Kidney capillary endothelial cell (primary cell): ENCODE results near the gene GADD45G.

ENCODE experiments used
- DNase-seq: peaks from one replicate; pipeline ENCODE4 v3.0.0-alpha.2; 2018; ENCODE audit warnings: low spot score

Gene GADD45G

GRCh38 chr9:89592963-89593726, 11.7 kb upstream of the GADD45G start:
- DNase-seq = no peak

GRCh38 chr9:89593727-89594427, 10.9 kb upstream of the GADD45G start:
- peak; percentile 31 for DNase-seq

GRCh38 chr9:89594811-89595550, 9.8 kb upstream of the GADD45G start:
- DNase-seq = no peak

- DNase-seq = no peak
Measured at GRCh38 chr9:89595646-89596045, 9.2 kb upstream of the GADD45G start.

GRCh38 chr9:89596937-89597555, 7.8 kb upstream of the GADD45G start:
- DNase-seq = no peak

GRCh38 chr9:89597711-89598362, 7.0 kb upstream of the GADD45G start:
- peak; percentile 65 for DNase-seq

GRCh38 chr9:89598363-89598713, 6.5 kb upstream of the GADD45G start:
- DNase-seq = no peak

- no peak for DNase-seq
Measured at GRCh38 chr9:89598926-89599325, 5.9 kb upstream of the GADD45G start.

- DNase-seq = no peak
Measured at GRCh38 chr9:89600831-89601230, 4.0 kb upstream of the GADD45G start.

- no peak for DNase-seq
Measured at GRCh38 chr9:89601306-89601705, 3.5 kb upstream of the GADD45G start.

GRCh38 chr9:89601856-89602562, 2.8 kb upstream of the GADD45G start:
- DNase-seq = no peak

- peak; percentile 79 for DNase-seq
Measured at GRCh38 chr9:89602978-89603766, 1.6 kb upstream of the GADD45G start.

GRCh38 chr9:89603767-89604665, 796 bp upstream of the GADD45G start:
- DNase-seq = peak; percentile 25

GRCh38 chr9:89605465-89606048, 745 bp downstream of the GADD45G start:
- DNase-seq = peak; percentile 57

- DNase-seq = peak; percentile 86
Measured at GRCh38 chr9:89606049-89606623, 1.3 kb downstream of the GADD45G start.

- peak; percentile 87 for DNase-seq
Measured at GRCh38 chr9:89606624-89607311, 2.0 kb downstream of the GADD45G start.

GRCh38 chr9:89608641-89609335, 4.0 kb downstream of the GADD45G start:
- no peak for DNase-seq
